PC-3 (cell line): ENCODE results near the gene TMEM119.

Experiments
- EZH2 ChIP-seq: fragments of 300-600 bp; sonication (generic); IDR thresholded peaks from one replicate; pipeline ENCODE4 v1.6.1; 2017; ENCODE audit warnings: antibody characterized with exemption, mild to moderate bottlenecking, low read length; ENCODE audit not compliant: unreplicated experiment
- EZH2phosphoT487 ChIP-seq: fragments of 300-600 bp; sonication (generic); IDR thresholded peaks from 2 replicates; pipeline ENCODE4 v1.6.1; 2018; ENCODE audit warnings: mild to moderate bottlenecking, antibody characterized with exemption, low read length, borderline replicate concordance
- TF ChIP-seq, protein P1 (sequence below): fragments of 300-600 bp; sonication (generic); conservative IDR thresholded peaks from 2 replicates; pipeline ENCODE4 v1.5.1; 2017; ENCODE audit warnings: antibody characterized with exemption, low read depth, mild to moderate bottlenecking, low read length

DNA sequence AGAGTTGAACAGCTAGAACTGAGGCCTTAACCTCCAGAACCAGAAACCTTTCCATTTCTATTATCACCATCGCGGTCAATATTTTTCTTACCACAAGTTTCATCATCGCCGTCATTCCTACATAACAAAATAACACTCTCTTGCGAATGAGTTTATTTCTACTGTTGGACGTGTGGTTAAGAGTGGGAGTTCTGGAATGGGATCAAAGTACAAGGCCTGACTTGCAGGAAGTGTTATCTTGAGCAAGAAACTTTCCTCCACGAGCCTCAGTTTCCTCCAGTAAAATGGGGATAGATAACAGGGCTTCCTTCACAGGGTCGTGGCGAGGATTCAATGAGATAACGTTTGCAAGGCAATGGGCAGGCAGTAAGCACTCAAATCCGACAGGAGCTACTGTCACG lies 37.6 kb downstream of the TMEM119 start:
- TF ChIP-seq, protein P1, sequence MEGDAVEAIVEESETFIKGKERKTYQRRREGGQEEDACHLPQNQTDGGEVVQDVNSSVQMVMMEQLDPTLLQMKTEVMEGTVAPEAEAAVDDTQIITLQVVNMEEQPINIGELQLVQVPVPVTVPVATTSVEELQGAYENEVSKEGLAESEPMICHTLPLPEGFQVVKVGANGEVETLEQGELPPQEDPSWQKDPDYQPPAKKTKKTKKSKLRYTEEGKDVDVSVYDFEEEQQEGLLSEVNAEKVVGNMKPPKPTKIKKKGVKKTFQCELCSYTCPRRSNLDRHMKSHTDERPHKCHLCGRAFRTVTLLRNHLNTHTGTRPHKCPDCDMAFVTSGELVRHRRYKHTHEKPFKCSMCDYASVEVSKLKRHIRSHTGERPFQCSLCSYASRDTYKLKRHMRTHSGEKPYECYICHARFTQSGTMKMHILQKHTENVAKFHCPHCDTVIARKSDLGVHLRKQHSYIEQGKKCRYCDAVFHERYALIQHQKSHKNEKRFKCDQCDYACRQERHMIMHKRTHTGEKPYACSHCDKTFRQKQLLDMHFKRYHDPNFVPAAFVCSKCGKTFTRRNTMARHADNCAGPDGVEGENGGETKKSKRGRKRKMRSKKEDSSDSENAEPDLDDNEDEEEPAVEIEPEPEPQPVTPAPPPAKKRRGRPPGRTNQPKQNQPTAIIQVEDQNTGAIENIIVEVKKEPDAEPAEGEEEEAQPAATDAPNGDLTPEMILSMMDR = no peak
- TF ChIP-seq EZH2 (no peak), EZH2phosphoT487 (no peak)
